ENCODE data around the gene CTNNA3.

Gene CTNNA3

DNA sequence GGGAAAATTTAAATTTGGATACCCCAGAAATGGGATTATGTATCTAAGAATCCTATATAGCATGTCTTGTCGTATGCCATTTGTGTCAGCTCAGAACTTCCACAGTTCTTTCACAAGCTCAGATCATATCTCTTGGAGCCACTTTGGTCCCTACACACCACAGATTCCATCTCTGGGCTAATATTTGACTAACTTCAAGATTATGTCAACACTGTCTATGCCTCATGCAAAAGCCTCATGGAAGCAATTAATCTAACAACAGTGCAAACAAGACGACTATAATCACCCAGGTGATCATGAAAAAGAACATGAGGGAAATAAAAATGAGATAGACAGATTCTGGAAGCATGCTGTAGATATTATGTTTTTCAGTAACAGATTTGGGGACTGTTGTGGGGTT, 581.0 kb downstream of the CTNNA3 start:
- no peak for DNase-seq (ENCODE audit: low read depth in 2 of 2)

DNA sequence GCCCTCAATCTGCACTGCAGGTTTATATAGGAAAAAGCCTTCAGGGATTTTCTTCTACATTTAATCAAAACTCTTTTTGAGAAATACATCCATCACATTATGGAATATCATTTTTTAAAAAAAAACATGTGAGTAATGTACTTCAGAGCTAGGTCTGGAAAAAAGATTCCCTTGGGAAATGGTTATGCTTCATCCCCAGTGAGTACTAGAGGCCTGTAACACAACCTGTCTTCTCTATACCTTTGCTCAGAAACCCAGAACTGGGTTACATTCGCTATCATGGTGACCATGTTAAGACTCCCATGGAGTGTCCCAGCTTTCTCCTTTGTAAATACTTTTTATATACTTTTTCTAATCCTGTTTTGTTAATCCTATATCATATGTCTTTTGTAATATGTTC, 583.2 kb downstream of the CTNNA3 start:
- no peak for DNase-seq (ENCODE audit: low read depth in 2 of 2)

DNA sequence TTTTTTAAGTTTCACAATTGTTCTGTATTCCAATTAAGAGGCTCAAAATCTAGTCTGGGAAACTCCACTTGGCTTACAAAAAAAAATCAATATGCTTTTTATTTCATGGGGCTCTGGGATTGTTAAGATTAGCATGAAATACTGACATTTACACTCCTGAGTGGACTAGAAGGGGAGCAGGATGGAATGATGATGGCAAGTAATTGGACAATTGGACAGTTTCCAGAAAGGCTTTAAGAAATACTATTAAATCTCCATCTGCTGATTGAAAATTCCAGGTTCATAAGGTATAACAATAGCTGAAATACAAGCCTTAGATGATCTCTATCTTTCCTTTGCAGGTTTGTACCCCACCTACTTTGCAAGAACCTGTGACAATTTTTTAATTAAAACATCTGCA, 585.7 kb downstream of the CTNNA3 start:
- no peak for DNase-seq (ENCODE audit: low read depth in 2 of 2)

DNA sequence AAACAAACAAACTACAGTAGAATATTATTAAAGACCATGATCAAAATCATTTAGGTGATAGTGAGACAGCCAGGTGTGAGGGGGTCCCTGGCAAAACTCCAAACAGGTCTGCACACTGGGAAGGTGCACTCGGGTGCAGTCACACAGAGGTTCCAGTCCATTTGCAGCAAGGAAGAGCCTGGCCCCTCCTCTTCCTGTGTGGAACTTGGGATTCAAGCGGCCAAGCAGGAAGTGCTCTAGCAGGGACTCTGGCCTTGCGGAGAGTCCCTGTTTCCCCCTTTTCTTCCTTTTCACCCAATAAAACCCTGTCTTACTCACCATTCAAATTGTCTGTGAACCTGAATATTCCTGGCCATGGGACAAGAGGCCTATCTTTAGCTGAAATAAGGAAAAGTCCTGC, 588.3 kb downstream of the CTNNA3 start:
- DNase-seq (ENCODE audit: low read depth in 2 of 2), result no peak

DNA sequence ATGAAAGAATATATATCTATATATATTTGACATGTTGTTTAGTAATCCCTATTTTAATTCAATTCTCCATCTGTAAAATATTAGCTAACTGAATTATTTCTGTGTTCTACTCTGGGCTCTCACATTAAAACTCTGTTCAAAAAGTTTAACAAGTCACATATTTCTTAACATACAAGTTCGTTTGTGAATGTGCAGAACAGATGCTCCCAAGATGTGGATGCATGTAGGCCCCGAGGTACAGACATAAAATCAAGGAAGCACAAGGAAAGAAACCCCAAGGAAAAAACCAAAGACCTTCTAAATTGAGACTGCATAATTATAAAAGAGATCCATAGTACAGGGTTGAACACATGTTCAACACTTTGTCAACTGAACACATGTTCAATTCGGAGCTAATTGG, 595.0 kb downstream of the CTNNA3 start:
- no peak for DNase-seq (ENCODE audit: low read depth in 2 of 2)

DNA sequence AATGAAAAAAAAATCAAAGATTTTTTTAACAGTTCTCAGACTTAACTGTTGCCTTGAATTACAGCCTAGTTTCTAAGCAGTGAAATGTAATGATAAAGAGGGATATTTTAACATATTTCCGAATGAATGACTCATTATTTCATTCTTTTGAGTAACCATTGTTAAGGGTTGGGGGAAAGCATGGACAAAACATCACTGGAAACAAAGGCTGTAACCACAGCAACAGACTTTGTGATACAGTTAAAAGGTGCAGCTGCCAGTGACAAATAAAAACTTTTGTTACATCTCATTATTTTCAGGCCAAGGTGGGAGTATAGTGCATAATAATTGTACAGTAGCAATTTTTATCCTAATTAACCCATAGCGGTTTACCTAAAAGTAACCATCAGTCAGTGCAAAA, 597.5 kb downstream of the CTNNA3 start:
- DNase-seq (ENCODE audit: low read depth in 2 of 2), result no peak

DNA sequence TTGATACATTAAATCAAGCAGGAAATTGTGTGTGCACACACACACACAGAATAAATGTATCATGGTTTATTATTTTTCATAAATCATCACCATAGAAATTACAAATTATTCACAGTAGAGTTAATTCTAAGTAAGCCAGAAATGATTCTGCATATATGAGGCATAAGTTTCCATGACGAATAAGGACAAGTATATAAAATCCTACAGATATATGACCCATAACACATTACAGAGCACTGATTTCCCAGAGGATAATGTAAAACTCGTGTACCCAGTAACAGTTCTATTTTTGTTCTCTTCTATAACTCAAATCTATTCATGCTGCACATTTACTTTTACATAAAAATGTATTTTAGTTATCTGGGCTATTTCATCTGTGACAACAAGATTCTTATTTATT, 600.5 kb downstream of the CTNNA3 start:
- no peak for DNase-seq (ENCODE audit: low read depth in 2 of 2)

DNA sequence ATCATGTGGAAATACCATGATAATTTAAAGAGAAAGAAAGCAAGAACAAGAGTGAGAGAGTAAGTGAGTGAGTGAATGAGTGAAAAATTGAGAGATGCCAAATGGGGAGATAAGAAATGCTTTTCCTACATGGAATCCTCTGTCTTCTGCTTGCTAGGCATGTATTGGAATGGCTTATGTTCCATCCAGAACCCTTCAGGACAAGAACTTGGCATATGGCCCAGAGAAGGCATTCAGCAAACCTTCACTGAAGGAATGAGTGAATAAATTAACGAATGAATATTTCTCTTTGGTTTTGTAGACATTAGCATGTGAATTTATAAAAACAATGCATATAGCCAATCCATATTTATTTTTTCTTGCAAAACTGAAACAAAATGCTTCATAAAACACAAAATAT, 608.0 kb downstream of the CTNNA3 start:
- DNase-seq (ENCODE audit: low read depth in 2 of 2), result no peak

DNA sequence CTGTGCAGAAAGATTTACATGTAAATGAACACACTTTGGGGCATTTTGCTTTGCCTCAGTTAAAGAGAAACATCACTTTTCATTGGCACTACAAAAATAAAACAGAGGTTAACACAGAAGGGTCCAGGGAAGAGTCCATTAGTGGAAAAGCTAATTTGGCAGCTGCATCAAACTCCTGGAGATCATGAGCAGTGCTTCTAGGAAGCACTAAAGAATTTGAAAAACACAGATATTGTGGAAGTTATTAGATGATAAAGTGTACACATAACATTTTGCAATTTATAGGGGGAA, 608.9 kb downstream of the CTNNA3 start:
- DNase-seq (ENCODE audit: low read depth in 2 of 2), result no peak

DNA sequence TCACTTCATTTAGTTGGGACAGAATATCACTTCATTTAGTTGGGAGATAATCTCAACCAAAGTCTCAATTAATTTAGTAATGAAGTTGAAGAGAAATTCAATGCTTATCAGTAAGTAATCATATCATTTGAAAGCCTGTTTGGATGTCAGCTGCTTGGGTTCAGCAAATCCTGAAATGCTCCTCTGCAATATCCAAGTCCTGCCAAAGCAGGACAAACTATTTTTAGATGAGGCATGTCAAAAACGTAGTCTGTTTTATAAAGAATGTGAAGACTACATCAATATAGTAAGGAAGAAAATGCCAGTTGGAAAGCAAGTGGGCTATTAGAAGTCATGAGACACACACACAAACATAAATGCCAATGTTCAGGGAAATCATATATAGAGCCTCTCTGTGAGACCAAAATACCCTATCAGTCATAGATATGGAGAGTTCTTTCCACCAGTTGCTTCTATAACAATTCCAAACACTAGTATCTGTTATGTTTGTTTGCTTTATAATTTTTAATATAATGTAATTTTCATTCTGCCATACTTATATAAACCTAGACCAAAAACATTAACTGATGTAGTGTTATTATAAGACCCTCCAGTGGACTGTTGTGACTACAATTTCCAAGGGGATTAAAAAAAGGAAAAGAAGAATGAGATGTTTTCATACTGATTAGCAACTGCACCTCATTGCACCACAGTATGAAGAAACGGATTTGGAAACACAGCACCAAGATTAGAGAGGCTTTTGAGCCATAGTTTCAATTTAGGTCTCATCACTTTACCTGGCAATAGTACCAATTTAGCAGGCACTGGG, 609.5 kb downstream of the CTNNA3 start:
- DNase-seq (ENCODE audit: low read depth in 2 of 2), result no peak

DNA sequence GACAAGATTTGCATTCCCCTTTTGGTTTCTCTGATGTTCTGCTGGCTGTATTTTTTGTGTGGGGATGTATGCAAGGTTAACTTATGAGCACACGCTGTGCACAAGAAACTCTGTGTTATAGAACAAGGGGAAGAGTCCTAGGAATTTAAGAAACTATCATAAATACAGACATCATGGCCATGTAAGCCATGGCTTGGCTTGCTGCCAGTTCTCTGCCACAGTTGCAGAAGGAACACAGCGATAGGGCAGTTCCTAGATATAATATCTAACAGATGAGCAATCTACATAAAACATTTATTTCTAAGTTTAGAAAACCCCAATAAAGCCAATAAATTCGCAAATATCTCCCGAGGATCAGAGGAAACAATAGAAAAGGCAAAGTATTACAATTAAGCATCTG, 616.9 kb downstream of the CTNNA3 start:
- no peak for DNase-seq (ENCODE audit: low read depth in 2 of 2)

DNA sequence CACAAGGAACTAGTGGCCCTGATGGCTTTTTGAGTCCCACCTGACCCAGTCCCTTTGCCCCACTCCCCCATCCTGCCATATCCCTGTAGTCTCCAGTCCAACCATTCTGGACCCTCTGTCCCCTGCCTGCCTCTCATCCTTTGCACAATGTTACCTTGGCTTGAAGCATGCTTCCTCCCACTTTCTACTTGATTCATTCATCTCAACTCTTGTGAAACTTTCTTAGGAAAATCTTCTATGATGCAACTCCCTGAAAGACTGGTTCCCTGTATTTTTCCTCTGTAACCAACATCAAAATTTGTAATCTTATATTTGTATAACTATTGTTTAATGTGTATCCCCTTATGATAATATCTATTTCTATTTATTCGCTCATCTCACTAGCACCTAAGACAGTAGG, 618.6 kb downstream of the CTNNA3 start:
- DNase-seq (ENCODE audit: low read depth in 2 of 2), result no peak

DNA sequence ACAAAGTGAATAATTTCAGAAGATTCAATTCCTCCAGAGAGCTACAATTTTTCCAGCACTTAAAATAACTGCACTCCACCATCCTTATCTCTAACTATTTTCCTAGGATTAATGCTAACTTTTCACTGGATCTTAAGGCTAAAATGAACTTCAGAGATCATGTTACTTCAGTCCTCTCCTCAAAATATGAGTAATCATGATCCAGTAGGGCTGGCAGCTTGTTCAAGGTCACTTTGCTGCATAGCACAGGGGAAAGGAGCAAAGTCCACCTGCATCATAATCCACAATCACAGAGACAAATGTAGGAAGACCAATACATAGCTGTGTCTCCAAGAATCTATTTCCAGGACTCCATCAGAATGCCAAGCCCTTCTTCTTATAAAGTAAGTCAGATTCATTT, 619.9 kb downstream of the CTNNA3 start:
- no peak for DNase-seq (ENCODE audit: low read depth in 2 of 2)

DNA sequence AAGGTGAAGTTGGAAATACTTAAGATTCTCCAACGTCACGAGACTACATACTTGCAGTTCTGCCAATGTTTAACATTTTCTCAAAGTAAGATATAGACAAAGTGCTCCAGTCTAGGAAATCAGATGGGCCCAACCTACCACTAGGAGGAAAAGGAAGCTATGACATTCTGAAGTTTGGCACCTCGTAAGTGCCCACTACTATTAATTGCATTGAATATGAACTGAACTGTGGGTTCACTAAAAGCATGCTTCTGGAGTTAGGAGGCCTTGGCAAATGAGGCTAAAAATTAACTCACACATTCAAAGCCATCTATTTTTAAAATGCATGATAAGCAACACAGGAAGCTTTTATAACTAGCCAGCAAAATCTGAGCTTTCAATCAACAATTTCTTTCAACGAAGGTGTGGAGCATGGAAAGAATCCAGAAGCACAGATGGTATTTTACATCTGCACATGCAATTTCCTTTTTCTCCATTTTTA, 620.5 kb downstream of the CTNNA3 start:
- no peak for DNase-seq (ENCODE audit: low read depth in 2 of 2)

DNA sequence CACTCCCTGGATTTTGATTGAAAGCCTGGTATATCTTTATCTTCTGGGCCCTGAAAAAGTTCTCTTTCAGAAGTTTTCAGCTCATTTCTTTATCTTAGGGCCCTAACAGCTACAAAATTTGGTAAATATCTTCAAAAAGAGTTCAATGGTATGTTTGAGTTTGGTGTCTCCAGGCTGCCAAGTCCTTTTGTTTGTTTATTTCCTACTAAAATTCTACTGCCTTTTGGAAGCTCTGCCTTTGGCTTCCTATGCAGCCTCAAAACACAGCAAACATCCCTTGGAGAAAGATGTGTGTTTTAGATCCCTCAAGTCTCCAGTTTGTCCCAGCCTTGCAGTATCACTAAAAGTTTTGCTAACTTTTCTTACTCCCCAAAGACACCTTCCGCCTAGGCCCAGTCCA, 623.3 kb downstream of the CTNNA3 start:
- DNase-seq (ENCODE audit: low read depth in 2 of 2), result no peak

DNA sequence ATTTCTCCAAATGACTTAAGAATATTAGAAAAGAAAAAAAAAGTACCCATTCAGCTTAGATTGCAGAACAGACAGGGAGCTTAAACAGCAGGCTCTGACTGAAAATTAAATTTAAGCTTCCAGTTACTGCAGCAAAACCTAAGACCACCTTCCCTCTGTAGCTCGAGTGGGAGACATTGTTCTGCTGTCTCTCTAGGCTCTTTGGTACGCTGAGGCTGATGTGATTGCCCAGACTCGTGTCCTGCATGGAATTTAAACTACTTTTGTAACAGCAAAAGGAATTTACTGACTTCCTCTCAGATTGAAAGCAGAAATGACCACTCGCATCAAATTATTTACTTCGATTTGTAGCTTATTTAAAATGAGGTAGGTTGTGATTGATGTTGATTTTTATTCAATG, 645.6 kb downstream of the CTNNA3 start:
- DNase-seq (ENCODE audit: low read depth in 2 of 2), result no peak

DNA sequence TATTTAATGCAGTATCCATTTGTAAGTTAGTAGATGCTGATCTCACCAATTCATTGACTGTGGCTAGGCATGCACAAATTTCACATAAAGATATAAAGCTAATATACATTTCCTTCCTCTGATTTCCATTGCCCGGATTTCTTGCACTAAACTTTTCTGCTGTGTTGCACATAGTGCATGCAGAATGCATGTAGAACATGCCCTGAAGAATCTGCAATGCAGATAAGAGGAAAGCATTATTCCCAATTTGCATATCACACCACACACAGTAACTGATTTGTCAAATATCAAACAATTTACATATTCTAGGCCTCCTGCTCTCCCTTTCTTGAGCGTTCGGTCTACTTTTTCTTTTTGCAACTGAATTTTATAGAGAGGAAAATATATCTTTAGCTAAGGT, 646.0 kb downstream of the CTNNA3 start:
- no peak for DNase-seq (ENCODE audit: low read depth in 2 of 2)

DNA sequence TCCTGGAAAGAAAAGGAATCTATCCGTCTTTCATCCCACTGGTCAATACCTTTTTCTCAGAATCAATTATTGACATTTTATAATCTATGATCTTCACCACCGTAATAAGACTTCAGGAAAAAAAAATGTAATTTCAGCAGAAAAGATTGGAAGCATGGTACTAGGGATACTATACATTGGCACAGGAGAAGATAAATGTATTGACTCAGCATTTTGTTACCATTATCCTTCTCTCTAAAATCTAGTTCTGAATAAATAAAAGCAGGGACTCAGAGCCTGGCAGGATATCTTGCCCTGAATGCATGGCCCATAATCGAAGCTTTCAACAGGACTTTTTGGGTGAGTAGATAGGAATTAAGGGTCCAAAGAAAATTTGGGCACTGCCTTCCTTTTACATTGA, 649.5 kb downstream of the CTNNA3 start:
- no peak for DNase-seq (ENCODE audit: low read depth in 2 of 2)

DNA sequence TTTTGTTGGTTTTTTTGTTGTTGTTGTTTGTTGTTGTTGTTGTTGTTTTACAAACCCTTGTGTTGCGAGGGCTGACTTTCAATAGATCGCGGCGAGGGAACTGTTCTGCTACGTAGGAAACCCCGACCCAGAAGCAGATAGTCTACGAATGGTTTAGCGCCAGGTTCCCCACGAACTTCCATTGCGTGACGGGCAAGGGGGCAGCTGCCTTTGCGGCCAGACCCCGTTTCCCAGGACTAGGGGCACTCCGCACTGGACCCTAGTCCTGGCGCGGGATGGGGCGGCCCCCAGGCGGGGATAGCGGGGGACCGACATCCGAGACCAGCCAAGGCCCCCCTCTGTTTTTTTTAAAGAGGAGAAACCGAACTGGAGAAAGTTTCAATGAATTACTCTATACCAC, 650.6 kb downstream of the CTNNA3 start:
- DNase-seq (ENCODE audit: low read depth in 2 of 2), result no peak

DNA sequence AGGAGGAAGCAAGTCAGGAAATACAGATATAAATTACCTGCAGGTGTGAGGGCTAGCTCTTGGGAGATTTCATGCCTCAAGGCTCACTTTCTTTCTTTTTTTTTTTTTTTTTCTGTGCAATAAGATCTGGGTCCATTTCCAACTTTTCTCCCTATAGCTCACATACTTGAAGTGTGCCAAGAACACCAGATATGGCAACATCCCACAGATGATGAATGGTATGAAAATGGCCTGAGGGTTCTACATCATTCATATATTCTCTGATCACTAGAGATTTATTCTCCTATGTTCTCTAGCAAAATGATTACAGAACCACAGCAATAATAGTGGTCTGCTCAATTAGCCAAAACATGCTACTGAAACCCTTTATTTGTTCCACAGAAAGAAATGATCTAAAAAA, 653.0 kb downstream of the CTNNA3 start:
- no peak for DNase-seq (ENCODE audit: low read depth in 2 of 2)

DNA sequence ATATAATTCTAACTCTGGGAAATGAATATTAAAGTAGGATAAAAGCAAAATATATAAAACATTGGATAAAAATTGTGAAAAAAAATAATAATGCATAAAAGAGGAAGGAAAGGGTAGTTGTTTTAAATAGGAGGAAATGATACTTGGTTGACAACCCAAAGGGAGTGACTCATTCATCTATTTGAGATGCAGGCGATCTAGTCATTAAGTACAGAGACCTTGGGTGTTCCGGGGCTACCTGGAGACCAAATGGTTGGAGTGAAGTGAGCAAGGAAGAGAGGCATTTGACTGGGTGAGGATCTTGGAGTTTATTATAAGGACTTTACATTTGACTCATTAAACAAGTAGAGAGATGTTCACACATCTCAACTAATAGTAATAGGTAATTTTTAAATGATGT, 659.2 kb downstream of the CTNNA3 start:
- no peak for DNase-seq (ENCODE audit: low read depth in 2 of 2)

DNA sequence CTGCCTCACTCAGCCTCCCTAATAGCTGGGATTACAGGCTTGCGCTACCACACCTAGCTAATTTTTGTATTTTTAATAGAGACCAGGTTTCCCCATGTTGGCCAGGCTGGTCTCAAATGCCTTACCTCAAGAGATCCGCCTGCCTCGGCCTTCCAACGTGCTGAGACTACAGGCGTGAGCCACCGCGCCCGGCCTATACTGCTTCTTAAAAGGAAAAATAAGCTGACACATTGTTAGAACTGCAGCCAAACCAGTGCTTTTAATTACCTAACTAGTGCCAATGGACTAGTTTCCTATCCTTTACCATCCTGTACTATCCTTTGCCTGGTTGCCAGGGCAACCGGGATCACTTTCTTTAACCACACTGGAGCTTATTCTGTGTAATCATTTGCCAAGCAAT, 662.1 kb downstream of the CTNNA3 start:
- no peak for DNase-seq (ENCODE audit: low read depth in 2 of 2)

DNA sequence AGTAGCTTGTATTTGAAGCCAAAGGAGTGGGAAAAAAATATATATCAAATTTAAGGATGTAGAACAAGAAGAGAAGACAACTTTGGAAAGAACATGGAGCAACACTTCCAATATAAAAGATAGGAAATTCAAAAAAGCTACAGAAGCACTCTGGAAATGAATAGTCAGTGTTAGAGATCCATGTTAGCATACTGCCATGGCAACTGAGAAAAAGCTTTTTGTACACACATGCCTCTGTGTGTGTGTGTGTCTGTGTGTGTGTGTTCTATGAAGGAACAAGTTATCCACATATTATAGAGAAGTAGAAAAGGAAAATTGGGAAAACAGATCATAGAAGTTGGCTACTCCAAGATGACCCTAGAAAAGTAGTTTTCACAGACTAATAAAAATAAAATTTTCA, 673.9 kb downstream of the CTNNA3 start:
- no peak for DNase-seq (ENCODE audit: low read depth in 2 of 2)

DNA sequence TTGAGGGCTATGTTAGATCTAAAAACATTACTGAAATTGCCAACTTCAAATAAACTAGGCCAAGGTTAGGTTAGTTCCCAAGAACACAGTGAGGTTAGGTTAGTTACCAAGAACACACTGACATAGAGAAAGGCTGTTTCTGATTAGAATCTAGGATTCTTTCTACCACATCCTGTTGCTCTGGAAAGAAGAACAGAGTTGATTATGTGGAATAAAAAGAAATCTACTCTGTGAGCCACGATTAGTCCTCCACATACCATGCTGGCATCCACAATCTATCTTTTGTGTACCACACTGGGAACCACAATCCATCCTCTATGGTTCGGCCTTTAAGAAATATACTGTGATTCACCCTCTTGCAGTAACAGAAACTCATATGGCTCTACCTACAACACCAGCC, 678.8 kb downstream of the CTNNA3 start:
- DNase-seq (ENCODE audit: low read depth in 2 of 2), result no peak
